A549 treated with CORT108297 at 1 μM for 4 hours (cell line): ENCODE results near the gene ARRDC3. TPM values are rescaled to one million over a fixed set of nuclear protein-coding genes. Genes with fewer than 3 reads are reported as not detected.

ENCODE experiments used
- total RNA-seq: library from RNA; stranded (reverse); fragments of 200-300 nt; extraction: Qiagen RNA extraction; gene quantifications from 5 replicates; pipeline ENCODE4 v1.2.3, GENCODE V29; 2022

ARRDC3 gene
- total RNA-seq = 6.3 to 15.7 TPM (median 10.7 TPM) in 5 replicates

DNA sequence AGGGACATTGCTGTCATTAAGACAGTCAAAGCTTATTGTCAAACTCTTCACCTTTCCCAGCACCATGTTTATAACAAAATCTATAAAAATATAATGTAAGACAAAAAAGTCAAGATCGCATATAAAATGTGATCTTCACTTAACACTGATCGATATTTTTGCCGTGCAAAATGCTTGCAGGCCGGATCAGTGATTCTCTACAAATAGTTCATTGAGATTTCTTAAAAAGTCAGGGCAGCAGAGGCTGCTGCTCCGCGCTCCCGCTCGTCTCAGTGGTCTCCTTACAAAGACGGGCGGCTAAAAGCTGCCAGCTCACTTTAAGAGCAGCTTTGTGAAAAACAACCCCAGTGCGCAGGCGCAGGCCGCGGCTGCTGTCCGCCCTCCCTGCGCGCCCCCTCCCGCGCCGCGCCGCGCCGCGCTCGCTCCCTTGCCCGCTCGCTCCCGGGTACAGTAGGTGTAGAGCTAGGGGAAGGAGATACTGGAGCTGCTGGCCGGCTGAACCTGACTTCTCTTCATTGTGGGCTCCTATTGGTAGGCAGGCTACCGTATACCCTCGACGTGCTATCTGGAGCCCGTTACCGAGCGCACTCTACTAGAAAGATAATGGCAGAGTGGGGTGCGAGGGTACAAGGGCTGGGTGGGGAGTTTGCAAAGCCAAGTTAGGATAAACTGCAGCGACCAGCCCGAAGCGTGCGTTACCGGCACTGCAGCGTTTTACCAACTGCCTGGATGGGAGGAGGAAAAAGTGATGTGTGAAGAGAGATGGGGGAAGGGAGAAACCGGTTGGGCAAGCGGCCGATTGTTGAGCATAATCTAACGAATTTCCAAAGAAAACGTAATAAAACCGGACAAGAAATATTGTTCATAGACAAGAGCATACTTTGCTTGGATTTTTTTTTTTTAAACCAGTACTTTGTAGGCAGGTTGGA is at the start of gene ARRDC3:
Gene ARRDC3, minus strand, starts transcription at position 291 of the 929 bp plus-strand sequence. Its CDS starts 225 bp downstream, at position 66.

